GM12878 (cell line): ENCODE measurements around the gene SPG7. TPM values are rescaled to one million over a fixed set of nuclear protein-coding genes. Genes with fewer than 3 reads are reported as not detected.

Experiments
- ATAC-seq: fragments of 200-7000 bp; cut with Tn5 transposase; 3 replicates; pipeline ENCODE4 v1.9.1; 2020; ENCODE audit warnings: mild to moderate bottlenecking, moderate library complexity
- BruUV-seq: library from RNA; stranded (reverse); fragments of 400-500 nt; replicated peaks from 2 replicates; lab custom pipeline; 2021; lab: Mats Ljungman, UMichigan
- CTCF ChIA-PET: fragments of 300-600 bp; sonication (Branson Sonifier 250); formaldehyde crosslinking; extraction: SDS; loops from one replicate; lab custom pipeline; 2021; ENCODE audit warnings: inconsistent platforms; lab: Yijun Ruan, JAX
- POLR2A ChIA-PET: fragments of 350-600 bp; formaldehyde crosslinking; extraction: SDS; loops from one replicate; lab custom pipeline; 2021; ENCODE audit warnings: inconsistent platforms; lab: Charles Lee
- RAD21 ChIA-PET: fragments of 300-600 bp; sonication (Branson Sonifier 250); formaldehyde crosslinking; loops from one replicate; lab custom pipeline; 2023; ENCODE audit warnings: antibody characterized with exemption; ENCODE audit not compliant: unreplicated experiment; lab: Charles Lee
- SMC1A ChIA-PET: fragments of 300-600 bp; sonication (Branson Sonifier 250); formaldehyde crosslinking; loops from one replicate; lab custom pipeline; 2023; ENCODE audit not compliant: unreplicated experiment, uncharacterized antibody; lab: Charles Lee
- DNase-seq: peaks from one replicate; pipeline ENCODE4 v3.0.0-alpha.2; 2011; ENCODE audit warnings: low read depth, low spot score
- FAIRE-seq: peaks from 3 replicates; lab custom pipeline; 2011; peaks lifted over from hg19 to GRCh38; lab: Jason Lieb, UNC
- H2AFZ ChIP-seq: 2 replicates; pipeline ENCODE4 v1.6.0; 2011; ENCODE audit warnings: low read depth, low read length, control low read depth; ENCODE audit not compliant: control insufficient read depth
- H3K27ac ChIP-seq: 2 replicates; pipeline ENCODE4 v1.5.1; 2011; ENCODE audit warnings: control low read depth; ENCODE audit not compliant: control insufficient read depth, insufficient read depth
- H3K27me3 ChIP-seq, 2 experiments: replicated peaks in 1 of 2; 2 replicates each; pipeline versions ENCODE4 v1.6.0 to v1.6.1; 2011; ENCODE audit warnings: low read length in 1 of 2; ENCODE audit not compliant: control insufficient read depth in 2 of 2, insufficient read depth in 2 of 2
- H3K36me3 ChIP-seq, 2 experiments: 2 replicates each; pipeline ENCODE4 v1.5.1; 2011; ENCODE audit warnings: low read length in 1 of 2; ENCODE audit not compliant: control insufficient read depth in 2 of 2, insufficient read depth in 2 of 2
- H3K4me1 ChIP-seq: 2 replicates; pipeline ENCODE4 v1.6.1; 2011; ENCODE audit warnings: mild to moderate bottlenecking, low read length, moderate library complexity, mixed read lengths; ENCODE audit not compliant: control insufficient read depth, insufficient read depth
- H3K4me2 ChIP-seq: 2 replicates; pipeline ENCODE4 v1.6.0; 2011; ENCODE audit warnings: control low read depth; ENCODE audit not compliant: control insufficient read depth, insufficient read depth
- H3K4me3 ChIP-seq: fragments of 200-600 bp; sonication (generic); 2 replicates; pipeline ENCODE4 v1.5.1; 2016
- H3K79me2 ChIP-seq: 2 replicates; pipeline ENCODE4 v1.6.0; 2011; ENCODE audit warnings: low read length; ENCODE audit not compliant: control insufficient read depth, insufficient read depth
- H3K9ac ChIP-seq: 2 replicates; pipeline ENCODE4 v1.8.0; 2011; ENCODE audit warnings: low read length, control low read depth, mixed read lengths; ENCODE audit not compliant: control insufficient read depth, insufficient read depth
- H3K9me3 ChIP-seq: replicated peaks from 3 replicates; pipeline ENCODE4 v1.5.1; 2011; ENCODE audit warnings: mild to moderate bottlenecking, low read length; ENCODE audit not compliant: control insufficient read depth, insufficient read depth
- H4K20me1 ChIP-seq: 2 replicates; pipeline ENCODE4 v1.6.0; 2011; ENCODE audit not compliant: control insufficient read depth, insufficient read depth
- CHD4 ChIP-seq: fragments of 200-600 bp; sonication (generic); IDR thresholded peaks from 2 replicates; pipeline ENCODE4 v1.6.1; 2016; ENCODE audit warnings: mild to moderate bottlenecking
- EZH2 ChIP-seq: IDR thresholded peaks from 2 replicates; pipeline ENCODE4 v1.6.1; 2012; ENCODE audit warnings: low read depth, mild to moderate bottlenecking, control low read depth, inconsistent platforms, low read length, borderline replicate concordance; ENCODE audit not compliant: control insufficient read depth
- SIX5 ChIP-seq: IDR thresholded peaks from 2 replicates; pipeline ENCODE4 v1.6.1; 2011; ENCODE audit warnings: mild to moderate bottlenecking, low read depth, low read length, moderate library complexity; ENCODE audit not compliant: severe bottlenecking
- SMC3 ChIP-seq: IDR thresholded peaks from 2 replicates; pipeline ENCODE4 v1.6.1; 2011; ENCODE audit warnings: low read length, improper control_type of control experiment, borderline replicate concordance
- SP1 ChIP-seq: IDR thresholded peaks from one replicate; pipeline ENCODE4 v1.6.1; 2011; ENCODE audit warnings: low read depth, low read length
- SRF ChIP-seq, 2 experiments: IDR thresholded peaks; 2 replicates each; pipeline ENCODE4 v1.6.1; 2011; ENCODE audit warnings: low read depth in 2 of 2, low read length in 2 of 2, mild to moderate bottlenecking in 1 of 2, moderate library complexity in 1 of 2
- STAT1 ChIP-seq: fragments of 450-650 bp; conservative IDR thresholded peaks from 2 replicates; pipeline ENCODE4 v1.6.1; 2014; ENCODE audit warnings: antibody characterized with exemption, mild to moderate bottlenecking
- TAF1 ChIP-seq: IDR thresholded peaks from 2 replicates; pipeline ENCODE4 v1.6.1; 2011; ENCODE audit warnings: mild to moderate bottlenecking, low read depth, low read length, borderline replicate concordance
- ZNF217 ChIP-seq: fragments of 450-650 bp; IDR thresholded peaks from 2 replicates; pipeline ENCODE4 v1.6.1; 2017; ENCODE audit warnings: antibody characterized with exemption, mild to moderate bottlenecking
- ZNF24 ChIP-seq: fragments of 450-650 bp; IDR thresholded peaks from 2 replicates; pipeline ENCODE4 v1.6.1; 2017; ENCODE audit warnings: antibody characterized with exemption, mild to moderate bottlenecking
- WGBS: methylation state at CpG from one replicate; pipeline ENCODE4 v1.1.6; 2016; ENCODE audit warnings: low lambda C conversion rate; ENCODE audit not compliant: insufficient replicate concordance, insufficient coverage; ENCODE audit errors: missing lambda C conversion rate; 5-methylcytosine and 5-hydroxymethylcytosine counted together
- in situ Hi-C: fragments of 300-500 bp; cut with MboI; formaldehyde crosslinking; loops from 9 replicates; pipeline ENCODE4 v1.14.3; 2018; ENCODE audit warnings: mixed read lengths
- intact Hi-C: fragments of 100-400 bp; cut with micrococcal nuclease; formaldehyde crosslinking; loops from one replicate; pipeline ENCODE4 v1.14.2; 2022; ENCODE audit not compliant: unreplicated experiment
- polyA plus RNA-seq, 11 experiments: library from polyadenylated mRNA; depleted of rRNA in 4 of 11; unstranded in 6 of 11; stranded (reverse) in 5 of 11; fragments of >200 nt; fragmentation: Nextera tagmentation in 4 of 11; fragmentation: Illumina TruSeq in 1 of 11; extraction: Ambion mirVana in 4 of 11; extraction: Trizol in 1 of 11; gene quantifications; 1 replicate in 1 of 11; 2 replicates in 10 of 11; pipeline versions ENCODE4 v1.2.1 to v1.2.3, GENCODE V29; 2011 to 2016; ENCODE audit warnings: inconsistent platforms in 2 of 11, missing spikeins in 2 of 11, low read depth in 1 of 11
- total RNA-seq, 4 experiments: library from RNA; depleted of rRNA in 3 of 4; stranded (reverse); fragments of >200 nt in 3 of 4; fragmentation: Illumina TruSeq in 1 of 4; extraction: Trizol in 1 of 4; gene quantifications; 2 replicates each; pipeline versions ENCODE4 v1.2.1 to v1.2.3, GENCODE V29; 2013 to 2021

SPG7 gene
- total and polyA plus RNA-seq, 10 of the 15 experiments (the other 5 are each of a cell fraction or from before 2014, with no cell fraction given): 5.9 to 75.9 (median 52.5) TPM

- no peaks in the 10 kb centered on the region for H3K27me3 ChIP-seq
- H3K4me1 ChIP-seq: no peaks in the 10 kb centered on the region
- H2AFZ ChIP-seq: no peak overlapping the region
- ChIA-PET RAD21 (no interaction called here), SMC1A (no interaction called here), CTCF (no interaction called here), POLR2A (no interaction called here)
- ATAC-seq (no peak), FAIRE-seq (no peak), DNase-seq (no peak)
- in situ Hi-C loops: no loop called here
- no peak overlapping the region for H3K9ac ChIP-seq
- peaks cover 0 to 3% of the 10 kb centered on the region in 2 experiments; a peak in 2 of 4 replicates for H3K36me3 ChIP-seq
- H3K4me3 ChIP-seq: no peak overlapping the region
- TF ChIP-seq SIX5 (no peak), SRF (IDR thresholded peaks at IDR 0.05; ENCODE audit: low read depth in 2 of 2, low read length in 2 of 2) (no peak), TAF1 (no peak), CHD4 (no peak), STAT1 (no peak), ZNF24 (no peak), EZH2 (no peak), SP1 (no peak), SMC3 (no peak), ZNF217 (no peak)
- intact Hi-C loops: no loop called here
- BruUV-seq: no TSS peak
- H3K79me2 ChIP-seq: no peaks in the 10 kb centered on the region
- no peaks in the 10 kb centered on the region for H4K20me1 ChIP-seq
- H3K9me3 ChIP-seq: no peaks in the 10 kb centered on the region
- H3K27ac ChIP-seq: no peak overlapping the region
- H3K4me2 ChIP-seq: no peak overlapping the region
- WGBS: 91% methylated on average over 9 of the region's 18 CpGs
Measured at GRCh38 chr16:89553733-89554132, 45.5 kb downstream of the SPG7 start.
